Measurements from ENCODE around the gene SLC24A3.
A peak's percentile ranks its signal among the peaks of the same experiment; 100 is the strongest.

The SLC24A3 gene

DNA sequence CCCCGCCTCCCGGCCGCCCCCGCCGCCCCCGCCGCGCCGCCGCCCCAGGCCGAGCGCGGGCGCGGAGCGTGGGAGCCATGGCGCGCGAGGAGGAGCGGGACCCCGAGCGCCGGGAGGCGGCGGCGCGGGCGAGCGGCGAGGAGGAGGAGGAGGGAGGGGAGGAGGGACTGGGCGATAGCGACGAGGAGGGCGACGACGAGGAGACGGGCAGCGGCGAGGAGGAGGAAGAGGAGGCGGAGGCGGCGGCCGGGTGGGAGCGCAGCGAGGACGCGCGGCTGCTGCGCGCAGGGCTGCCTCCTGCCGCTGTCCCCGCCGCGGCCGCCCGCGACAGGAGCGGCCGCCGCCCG lies at the start of gene SLC24A3:
Gene SLC24A3, plus strand, starts transcription at position 174 of the 347 bp plus-strand sequence.
- FAIRE-seq = no peak

DNA sequence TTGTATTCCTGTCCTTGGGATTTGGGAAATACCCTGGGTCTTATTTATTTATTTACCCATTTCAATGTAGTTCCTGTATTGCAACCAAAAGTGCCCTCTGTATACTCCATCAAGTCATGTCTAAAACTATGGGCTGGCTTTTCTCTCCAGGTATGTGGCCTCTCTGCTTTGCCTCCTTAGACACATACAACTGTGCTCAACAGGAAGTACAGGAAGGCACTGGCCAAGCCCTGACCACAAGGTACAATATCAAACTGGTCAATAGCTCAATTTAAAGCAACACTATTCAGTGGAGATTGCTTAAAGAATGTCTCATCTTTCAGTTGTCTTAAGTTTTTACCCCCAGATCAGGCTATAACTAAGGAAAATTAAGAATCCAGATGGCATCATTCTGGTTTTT lies 42.3 kb upstream of the SLC24A3 start:
- no peak for FAIRE-seq

DNA sequence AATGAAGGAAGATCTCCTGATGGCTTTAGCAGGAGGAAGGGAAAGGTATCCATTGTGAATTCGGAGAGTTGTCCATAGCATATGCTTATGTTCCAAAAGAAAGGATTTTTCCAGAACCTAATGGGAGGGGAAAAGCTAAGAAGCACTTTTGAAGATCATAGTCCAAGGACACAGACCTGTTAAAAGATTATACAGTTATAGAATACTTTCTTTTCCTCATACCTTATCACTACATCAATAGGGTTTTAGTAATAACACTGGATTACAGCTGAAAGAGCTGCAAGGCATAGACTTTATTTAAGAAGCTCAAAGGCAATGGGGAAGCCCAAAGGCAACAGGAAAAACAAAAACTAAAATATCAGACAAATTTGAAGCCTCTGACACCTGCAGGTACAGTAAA lies 39.8 kb upstream of the SLC24A3 start:
- no peak for FAIRE-seq

DNA sequence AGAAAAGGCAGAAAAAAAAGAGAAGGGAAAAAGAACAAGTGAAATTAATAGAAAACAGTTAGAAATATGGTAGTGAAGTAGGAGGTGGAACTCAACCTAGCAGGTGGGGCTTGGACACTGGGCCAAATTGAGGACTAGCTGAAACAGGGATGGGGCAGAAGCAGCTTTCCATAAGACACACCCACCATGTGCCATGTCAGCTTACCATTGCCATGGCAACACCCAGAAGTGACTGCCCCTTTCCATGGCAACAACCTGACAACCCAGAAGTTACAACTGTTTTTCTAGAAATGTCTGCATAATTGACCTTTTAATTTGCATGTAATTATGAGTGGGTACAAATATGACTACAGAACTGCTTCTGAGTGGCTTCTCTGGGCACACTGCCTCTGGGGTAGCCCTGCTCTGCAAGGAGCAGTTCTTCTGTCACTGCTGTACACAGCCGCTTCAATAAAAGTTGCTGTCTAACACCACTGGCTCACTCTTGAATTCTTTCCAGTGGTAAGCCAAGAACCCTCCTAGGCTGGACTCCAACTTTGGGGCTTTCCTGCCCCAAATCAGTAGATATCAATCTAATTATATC lies 35.9 kb upstream of the SLC24A3 start:
- no peak for FAIRE-seq

DNA sequence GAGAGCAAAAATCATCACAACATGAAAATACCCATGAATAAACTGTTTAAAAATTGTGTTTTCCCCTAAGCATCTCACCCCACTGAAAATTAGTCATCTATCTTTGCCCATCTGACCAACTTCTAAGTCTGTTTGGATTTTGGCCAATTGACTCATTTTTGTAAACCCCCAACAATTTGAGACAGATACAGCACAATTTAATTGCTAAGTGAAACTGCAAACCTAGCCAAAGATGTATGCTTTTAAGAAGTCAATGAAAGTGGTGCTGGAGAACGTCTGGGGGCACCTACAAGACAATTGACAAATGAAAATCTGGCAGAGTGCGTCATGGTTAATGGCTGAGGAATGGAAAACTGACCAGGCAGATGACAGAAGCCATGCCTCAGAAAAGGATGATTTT lies 30.9 kb upstream of the SLC24A3 start:
- FAIRE-seq = no peak

DNA sequence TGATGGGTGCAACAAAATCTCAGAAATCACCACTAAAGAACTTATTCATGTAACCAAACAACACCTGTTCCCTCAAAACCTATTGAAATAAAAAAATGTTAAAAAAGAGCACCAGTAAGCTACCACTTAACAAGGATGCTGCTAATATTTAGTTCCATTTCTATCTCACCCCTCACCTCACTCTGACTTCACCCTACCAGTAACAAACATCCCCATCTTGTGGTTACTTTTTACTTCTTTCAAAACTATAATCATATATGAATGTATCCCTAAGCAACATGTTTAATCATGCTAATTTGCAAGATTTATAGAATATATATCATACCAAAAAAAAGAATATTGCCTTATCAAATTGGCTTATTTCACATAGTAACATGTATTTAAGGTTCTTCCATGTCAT lies 27.4 kb upstream of the SLC24A3 start:
- no peak for FAIRE-seq

DNA sequence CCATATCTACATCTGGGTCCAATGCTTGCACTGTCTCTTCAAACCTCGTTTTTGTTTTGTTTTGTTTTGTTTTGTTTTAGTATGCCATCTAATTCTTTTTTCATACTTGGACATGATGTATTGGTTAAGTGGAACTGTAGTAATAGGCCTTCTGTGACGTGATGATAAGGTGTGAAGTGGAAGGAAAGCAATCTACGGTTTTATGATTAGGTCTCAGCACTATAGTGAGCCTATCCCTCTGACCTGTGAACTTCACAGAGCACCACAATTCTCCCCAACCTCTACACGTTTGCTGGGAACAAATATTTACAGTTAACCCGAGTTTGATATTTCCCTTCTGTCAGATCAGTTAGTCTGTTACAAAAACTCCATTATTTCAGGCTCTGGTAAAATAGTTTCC lies 19.1 kb upstream of the SLC24A3 start:
- no peak for FAIRE-seq

DNA sequence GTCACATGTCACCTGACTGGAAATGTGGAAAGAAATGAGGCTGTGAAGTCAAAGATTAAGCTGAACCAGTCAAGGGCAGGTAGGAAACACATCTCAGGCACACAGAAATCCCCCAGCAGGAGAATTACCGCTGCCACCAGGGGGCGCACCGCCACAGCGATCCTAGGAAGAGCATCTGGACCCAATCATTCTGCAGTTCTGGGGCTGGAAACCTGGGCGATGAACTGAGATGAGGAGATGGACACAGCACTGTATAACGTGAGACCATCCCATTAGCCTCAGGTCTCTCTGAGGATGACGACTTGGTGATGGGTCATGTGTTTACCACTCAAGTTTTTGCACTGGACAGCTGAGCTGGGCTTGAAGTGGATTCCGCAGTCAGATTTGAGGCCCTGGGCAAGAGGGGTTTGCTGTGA lies 6.5 kb upstream of the SLC24A3 start:
- FAIRE-seq = no peak

DNA sequence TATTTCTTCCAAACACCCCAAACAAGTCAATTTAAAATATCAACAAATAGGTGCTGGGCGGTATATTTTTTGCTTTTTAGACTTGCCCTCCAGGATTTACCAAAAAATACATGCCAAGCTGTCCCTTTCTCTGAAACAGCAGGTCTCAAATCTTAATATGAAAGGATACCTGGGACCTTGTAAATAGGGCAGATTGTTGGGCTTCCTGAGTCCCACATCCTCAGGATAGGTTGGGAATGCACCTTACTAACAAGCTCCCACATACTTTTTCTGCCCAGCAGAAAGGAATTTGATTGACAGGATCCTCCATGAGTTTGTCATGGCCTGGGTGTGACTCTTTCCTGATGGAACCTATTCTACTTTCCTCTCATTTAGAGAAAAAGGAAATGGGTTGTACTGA lies 4.9 kb upstream of the SLC24A3 start:
- no peak for FAIRE-seq

DNA sequence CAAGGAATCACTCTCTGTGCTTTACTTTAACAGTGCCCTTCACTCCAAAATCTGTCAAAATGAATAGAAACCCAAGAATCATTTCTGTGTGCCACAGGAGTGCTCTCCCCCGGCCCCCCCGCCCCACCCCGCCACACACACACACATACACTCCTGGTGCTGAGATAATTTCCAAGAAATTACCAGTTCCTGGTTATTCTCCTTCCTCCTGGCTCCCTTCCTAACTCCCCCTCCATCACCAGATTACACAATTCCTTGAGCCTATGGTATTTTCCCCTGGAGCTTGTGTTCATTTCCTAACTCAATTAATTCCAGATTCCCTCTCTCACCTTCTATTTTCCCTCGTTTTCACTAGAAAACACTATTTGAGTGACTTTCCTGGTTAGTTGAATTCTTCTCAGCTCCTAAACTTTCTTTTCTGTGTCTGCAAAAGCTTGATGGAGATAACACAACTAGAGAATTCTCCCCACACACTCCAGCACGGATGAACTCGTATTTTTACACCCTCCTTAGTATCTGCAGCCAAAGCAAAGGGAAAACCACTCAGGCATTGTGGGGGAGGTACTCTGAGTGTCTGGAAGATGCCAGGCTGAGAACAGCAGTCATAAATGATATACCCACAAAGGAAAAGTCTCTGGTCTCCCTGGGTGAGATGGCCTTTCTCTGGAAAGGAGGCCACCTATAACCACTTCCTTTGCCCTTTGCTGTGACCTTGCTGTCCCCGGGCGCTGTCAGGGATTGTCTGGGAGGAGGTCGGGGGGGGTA lies 1.9 kb upstream of the SLC24A3 start:
- FAIRE-seq = peak; percentile 82

DNA sequence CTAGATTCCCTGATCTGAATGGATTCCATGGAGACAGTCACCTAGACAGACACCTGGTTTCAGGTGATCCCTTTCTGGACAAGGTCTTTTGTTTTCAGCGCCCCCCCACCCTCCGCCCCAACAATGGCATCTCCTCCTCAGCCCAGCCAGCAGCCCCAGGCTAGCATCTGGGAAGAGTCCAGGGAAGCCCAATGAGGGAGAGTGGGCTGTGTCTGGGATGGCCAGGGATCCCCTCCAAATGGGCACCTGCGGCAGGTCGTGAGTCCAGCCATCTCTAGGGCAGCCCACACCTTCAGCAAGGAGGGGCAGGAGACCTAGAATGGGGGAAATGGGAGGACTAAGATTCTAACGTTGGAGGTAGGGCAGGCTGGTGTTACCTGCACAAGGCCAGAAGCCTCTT lies 1.2 kb upstream of the SLC24A3 start:
- FAIRE-seq = no peak

DNA sequence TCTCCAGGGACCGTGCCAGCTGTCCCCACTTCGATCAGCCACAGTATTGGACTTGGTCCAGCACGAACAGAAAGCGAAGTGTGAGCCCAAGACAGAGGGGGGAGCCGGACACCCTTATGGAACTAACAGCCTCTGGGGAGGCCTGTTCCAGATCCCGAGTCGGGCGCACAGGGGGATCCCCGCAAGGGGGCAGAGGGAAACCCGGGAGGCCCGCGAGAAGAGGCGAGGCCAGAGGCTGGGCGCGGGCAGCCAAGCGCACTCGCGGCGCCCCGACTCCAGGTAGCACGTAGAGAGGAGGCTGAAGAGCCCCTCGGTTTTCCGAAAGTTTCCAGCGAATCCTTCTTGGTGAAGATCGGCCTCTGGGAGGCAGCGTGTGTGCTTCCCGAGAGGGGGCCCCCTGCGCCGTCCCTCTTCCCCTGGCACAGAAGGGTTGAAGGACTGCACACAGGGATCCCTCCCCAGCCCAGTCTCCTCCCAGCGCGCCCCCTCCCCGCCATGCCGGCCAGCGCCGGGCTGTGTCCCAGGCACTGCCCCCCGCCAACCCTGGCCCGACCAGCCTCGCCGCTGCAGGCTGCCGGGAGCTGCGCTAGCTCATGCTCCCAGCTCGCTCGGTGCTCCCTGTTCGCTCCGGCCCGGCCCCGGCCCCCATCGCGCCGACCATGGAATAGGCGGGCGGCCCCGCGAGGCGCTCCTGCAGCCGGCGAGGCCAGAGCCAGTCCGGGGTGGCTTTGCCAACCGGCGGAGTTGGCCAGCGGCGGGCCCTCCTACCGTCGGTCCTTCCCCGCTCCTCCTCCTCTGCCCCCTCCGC lies 577 bp upstream of the SLC24A3 start:
- FAIRE-seq = no peak

DNA sequence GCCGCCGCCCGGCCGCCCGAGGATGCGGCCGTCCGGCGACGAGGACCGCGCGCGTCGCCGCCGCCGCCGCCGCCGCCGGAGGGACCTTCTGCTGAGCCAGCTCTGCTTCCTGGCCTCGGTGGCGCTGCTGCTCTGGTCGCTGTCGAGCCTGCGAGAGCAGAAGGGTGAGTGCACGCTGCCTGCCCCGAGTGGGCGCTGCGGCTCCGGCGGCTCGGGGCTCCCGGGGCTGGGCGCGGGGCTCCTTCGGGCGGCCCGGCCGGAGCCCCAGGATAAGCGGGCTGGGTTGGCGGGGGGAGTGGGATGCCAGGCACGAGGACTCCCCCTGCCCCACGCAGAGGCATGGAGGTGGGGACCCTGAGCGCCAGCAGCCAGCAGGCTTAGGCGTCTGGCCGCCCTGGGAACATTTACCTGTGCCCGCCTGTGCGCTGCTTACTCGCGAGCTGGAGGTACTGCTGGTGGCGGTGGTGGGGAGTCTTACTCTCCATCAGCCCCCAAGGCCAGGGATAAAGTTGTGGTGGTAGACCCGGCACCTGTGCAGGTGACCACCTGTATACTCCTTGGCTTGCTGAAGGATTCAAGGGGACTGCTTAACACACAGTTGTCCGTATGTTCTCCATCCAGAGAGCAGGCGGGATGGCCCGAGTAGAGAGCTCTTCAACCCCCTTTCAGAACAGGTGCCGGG lies 520 bp downstream of the SLC24A3 start:
- no peak for FAIRE-seq

DNA sequence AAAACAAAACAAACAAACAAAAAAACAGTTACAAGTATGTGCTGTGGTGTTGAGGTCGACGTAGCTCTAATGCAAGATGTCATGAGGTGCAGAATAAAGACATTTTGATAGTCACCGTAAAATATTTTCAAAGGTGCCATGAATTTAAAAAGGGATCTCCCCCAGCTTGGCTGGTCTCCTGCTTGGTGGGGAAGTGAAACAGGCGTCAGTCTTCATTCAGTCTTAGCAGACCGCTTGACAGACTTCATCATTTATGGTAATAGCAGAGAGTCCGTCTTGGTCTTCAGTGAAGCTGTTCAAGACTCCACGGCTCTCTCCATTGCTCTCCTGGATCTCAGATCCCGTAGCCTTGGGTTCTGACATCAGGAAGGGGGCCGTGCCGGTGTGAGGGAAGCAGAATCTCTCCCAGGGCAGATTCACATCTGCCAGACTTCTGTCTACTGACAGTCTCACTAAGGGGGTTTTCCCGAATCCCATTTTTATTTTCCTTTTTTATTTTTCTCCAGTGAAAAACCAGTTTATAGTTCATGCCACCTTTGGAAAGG lies 1.6 kb downstream of the SLC24A3 start:
- peak; percentile 12 for FAIRE-seq

DNA sequence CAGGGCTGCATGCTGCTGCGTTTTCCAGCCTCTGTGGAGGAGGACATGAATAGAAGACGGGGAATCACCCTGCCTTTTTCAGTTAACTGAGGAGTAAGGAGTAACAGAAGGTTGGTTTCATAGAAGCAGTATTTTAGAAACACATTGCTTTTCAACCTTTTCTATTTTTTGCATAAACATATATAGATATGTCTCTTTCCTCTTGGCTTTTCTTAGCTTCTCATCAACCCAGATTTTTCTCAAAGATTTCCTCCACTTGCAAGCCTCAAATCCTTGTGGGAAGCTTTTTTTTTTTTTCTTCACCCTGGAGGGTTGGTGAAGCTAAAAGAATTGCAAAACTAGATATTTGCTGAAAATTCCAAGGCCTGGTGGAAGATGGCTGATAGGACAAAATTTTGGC lies 6.0 kb downstream of the SLC24A3 start:
- FAIRE-seq = no peak

DNA sequence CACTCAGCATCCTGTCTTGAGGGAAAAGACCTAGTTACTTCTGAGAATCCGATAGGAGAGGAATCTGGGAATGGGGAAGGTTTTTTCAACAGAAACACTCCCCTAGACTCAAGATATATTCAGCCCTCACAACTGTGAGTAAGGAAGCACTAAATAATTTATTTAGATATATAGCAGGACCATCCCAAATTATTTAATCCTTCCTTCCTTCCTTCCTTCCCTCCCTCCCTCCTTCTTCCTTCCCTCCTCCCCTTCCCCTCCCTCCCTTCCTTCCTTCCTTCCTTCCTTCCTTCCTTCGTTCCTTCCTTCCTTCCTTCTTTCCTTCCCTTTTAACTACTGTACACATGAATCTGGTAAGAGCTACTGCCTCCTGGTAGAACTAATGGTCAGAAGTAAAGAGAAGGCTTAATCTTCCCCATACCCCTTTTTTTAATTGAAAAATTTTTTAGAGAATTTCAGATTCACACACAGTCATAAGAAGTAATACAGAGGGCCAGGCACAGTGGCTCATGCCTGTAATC lies 10.1 kb downstream of the SLC24A3 start:
- no peak for FAIRE-seq

DNA sequence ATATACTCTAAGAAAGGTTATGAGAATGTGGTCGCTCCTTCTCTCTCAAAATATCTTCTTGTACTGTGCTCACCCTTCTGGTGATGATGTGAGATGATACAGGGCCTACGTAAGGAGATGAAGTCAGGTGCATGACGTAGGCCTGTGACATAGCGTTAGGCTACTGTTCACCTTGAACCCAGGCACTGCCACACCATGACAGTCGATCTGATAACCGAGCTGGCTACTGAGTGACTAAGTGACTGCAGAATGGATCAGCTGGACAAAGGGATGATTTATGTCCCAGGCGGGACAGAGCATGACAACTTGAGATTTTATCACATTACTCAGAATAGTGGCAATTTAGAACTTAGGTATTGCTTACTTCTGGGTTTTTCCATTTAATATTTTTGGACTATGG lies 11.2 kb downstream of the SLC24A3 start:
- FAIRE-seq = no peak

DNA sequence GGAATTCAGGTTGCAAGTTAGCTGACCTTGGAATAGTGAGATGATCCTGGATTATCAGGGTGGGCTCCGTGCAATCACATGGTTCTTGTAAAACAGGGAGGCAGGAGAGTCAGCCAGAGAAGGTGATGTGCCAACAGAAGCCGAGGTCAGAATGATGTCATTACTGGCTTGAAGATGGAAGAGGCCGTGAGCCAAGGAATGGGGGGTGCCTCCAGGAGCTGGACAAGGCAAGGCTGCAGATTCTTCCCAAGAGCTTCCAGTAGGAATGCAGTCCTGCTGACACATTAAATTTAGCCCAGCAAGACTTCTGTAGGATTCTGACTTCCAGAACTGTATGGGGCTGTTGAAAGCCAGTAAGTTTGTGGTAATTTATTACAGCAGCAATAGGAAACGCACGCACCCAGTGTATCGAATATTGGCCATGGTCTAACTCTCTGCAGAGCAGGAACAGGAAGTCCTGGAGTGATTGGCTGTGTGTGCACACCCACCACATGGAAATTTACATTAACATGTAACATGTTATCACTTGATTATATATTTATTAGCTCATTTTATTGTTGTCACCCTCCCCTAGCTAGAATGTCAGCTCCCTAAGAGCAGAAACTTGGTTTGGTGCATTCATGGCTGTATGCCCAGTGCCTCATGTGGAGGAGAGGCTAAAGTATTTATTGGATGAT lies 19.1 kb downstream of the SLC24A3 start:
- FAIRE-seq = no peak

DNA sequence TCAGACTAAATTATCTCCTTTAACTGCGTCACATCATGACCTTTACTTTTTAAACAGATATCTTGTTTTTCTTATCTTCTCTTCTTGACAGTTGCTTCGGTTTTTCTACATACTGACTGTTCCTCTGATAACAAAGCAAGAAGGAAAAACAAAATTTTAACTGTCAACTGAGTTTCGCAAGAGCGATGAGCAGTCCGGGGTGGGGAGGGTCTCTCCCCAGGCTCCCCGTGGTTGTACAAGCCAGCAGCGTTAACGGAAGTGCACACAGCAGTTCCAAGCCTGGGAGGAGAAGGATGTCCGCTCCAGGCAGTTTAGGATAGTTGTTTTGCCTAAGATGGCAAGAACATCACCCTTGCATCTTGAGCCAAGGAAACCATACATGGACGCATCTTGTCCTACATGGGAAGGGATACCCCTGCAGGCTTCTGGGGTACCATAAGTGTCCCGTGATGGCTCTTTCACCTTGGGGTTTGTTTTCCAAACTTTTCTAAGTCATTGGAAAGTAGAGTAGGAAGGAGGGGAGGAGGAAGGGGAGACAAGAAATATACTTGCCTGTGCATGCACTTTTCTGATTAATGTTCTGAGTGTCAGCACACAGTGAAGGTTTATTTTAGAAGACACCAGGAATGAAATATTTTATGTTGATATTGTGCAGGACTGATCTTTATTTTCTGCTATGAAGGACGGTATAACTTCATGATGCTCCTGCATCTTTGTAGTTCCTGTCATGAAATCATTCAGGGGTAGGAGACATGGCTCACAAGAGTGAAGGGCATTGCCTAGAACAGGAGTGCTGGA lies 20.8 kb downstream of the SLC24A3 start:
- FAIRE-seq = no peak

DNA sequence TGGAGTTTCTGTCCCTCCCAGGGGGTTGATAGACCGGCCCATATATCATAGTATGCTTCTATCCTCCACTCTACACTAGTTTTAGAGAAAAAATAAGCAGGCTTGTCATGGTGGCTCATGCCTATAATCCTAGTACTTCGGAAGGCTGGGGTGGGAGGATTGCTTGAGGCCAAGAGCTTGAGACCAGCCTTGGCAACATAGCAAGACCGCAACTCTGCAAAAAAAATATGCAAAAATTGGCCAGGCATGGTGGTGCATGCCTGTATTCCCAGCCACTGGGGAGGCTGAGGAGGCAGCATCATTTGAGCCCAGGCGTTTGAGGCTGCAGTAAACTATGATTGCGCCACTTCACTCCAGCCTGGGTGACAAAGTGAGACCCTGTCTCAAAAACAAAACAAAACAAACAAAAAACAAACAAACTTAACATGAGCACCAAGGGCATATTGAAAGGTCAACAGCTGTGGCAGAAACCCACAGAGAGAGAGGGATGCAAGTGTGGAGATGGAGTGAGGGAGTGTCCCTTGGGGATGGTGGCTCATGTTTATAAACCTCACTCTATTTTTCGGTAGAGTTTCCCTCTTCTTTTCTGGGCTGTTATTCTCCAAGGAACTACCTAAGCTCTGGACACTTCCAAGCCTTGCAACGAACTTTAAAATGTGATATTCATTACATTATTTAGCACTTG lies 24.1 kb downstream of the SLC24A3 start:
- no peak for FAIRE-seq

DNA sequence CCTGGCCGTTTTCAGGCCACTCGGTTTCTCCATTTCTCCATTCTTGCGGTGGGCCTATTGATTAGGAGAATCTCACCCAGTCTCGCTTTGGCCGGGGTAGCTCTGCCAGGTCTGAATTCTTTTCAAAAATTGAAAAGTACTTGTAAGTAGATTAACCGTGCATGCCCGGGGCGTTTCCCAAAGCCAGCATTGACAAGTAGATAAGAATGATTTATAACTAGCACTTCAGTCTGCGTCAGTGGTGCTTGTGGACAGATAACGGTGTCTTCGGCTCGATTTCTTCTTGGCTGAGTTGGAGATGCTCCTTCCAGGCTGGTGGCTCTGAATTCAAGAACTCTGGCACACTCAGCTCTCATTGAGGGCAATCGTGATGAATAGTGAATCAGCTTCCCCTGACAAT lies 29.0 kb downstream of the SLC24A3 start:
- FAIRE-seq = no peak

Measured in endometrium (tissue), 2 donors.